HG03521 (cell line): ENCODE data around the gene TUBA4B.
"Not testable (repeated sequence)": the region's sequence is repeated elsewhere in the genome, so short reads cannot be mapped to it uniquely, and the experiment has no call there.

Source experiments
- ATAC-seq: cut with Tn5 transposase; IDR thresholded peaks from one replicate; pipeline ENCODE4 v1.9.1; 2021; ENCODE audit warnings: mild to moderate bottlenecking, moderate library complexity; ENCODE audit not compliant: unreplicated experiment

TUBA4B gene

DNA sequence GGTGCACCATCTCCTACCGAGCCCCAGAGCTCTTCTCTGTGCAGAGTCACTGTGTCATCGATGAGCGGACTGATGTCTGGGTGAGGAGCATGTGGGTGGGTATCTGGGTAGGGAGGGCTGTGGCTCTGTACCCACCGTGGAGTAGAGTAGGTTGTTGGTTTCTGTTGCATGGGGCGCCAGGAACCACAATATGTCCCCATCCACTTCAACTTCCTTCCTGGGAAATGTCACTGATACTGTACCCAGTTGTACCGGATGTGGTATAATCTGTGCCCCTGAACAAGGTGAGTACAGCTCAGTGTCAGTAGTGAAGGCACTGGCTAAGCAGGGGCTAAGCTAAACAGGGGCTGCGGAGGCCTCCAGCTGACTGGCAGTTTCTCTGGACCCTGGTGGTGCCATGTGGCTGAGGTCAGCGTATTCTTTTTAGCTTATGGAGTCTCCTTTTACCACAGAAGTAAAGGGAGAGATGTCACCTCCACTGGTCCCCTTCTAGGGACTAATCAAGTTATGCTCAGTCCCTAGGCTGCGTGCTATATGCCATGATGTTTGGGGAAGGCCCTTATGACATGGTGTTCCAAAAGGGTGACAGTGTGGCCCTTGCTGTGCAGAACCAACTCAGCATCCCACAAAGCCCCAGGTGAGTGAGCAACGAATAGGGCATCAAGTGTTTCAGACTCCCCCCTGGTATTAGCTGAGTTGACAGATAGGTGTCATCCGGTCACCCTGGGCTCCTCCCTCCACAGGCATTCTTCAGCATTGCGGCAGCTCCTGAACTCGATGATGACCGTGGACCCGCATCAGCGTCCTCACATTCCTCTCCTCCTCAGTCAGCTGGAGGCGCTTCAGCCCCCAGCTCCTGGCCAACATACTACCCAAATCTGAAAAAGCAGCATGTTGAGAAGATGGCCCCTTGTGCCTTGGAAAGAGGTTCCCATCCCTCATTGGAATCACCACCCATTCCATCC is 5.1 kb upstream of the TUBA4B start:
- no peak for ATAC-seq

DNA sequence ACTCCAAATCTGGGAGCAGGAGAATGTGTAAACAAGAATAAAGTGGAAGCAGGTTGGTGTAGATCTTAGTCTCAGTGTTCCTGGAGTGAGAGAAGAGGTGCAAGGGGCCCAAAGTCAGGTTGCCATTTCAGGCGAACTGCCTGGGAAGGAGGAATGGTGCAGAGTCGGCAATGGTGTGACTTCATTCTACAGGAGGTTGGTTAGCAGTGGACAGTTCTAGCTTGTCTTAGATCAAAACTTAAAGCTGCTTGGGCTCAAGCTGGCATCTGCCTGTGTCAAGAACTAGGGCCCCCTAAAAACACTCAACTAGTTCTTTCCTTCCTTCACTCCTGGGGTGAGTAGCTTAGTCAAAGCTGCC is 4.2 kb upstream of the TUBA4B start:
- ATAC-seq, result no peak

DNA sequence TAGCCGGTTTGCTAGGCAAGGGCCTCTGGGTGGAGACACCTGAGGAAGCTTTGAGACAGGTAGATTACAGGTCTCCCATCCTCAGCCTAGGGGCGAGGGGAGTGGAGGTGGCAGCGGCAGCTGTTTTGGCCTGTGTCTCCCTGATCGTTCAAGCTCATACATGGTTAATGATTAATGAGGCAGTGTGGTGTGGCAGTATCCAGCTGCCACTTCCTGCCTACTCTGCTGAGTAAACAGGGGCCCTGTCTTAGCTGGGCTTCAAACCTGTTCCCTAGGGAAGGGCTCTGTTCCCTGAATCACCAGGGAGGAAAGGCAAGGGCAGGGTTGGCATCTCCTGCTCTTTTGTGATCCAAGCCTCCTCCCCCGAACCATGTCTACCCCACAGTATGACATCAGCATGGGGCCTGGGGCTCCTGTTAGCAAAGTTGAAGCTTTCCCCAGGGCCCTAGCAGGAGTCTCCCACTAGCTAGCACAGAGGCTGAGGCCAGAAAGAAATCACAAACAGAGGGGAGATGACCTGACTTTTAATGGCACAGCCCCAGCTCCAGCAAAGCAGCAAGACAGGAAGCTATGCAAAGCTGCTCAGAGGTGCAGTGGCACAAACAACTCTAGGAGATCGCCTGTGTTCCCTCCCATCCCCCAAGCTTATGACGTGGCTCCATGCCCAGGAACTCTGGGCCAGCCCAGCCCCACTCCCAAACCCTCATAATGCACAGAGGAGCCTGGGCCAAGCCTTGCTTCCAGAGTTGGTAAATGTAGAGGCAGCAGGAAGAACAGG is 3.7 kb upstream of the TUBA4B start:
- ATAC-seq, result peak; percentile 26

DNA sequence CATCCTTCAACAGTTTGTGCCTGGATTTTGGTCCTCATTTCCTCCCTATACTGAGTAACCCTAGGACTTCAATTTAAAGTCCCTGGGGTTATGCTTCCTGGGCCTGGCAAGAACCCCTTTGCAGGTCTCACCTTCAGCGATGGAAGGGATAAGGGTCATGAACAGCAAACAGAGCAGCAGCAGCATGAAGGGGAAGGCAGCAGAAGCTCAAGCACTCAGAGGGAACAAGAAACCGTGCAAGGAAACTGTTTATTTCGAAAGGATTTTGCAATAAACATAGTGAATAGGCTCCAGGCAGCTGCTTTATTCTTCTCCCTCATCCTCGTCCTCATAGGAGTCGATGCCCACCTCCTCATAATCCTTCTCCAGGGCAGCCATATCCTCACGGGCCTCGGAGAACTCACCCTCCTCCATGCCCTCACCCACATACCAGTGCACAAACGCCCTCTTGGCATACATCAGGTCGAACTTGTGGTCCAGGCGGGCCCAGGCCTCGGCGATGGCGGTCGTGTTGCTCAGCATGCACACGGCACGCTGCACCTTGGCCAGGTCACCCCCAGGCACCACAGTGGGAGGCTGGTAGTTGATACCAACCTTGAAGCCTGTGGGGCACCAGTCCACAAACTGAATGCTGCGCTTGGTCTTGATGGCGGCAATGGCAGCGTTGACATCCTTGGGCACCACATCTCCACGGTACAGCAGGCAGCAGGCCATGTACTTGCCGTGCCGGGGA is 2.8 kb upstream of the TUBA4B start:
- no peak for ATAC-seq

DNA sequence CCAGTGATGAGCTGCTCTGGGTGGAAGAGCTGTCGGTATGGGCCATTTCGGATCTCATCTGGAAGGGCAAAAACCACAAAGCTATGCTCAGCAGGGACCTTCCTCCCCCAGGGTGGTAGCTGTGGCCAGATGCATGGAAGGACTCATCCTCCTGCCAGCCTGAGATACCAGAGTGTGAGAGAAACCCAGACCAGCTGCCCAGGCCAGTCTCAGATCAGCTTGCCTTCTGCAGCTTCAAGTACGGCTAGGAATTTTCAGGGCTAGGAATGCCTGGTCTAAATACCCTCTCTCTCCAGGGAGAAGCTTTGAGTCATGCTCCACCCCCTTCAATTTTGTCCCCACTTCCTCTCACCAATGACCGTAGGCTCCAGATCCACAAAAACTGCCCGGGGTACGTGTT is 1.4 kb upstream of the TUBA4B start:
- no peak for ATAC-seq

DNA sequence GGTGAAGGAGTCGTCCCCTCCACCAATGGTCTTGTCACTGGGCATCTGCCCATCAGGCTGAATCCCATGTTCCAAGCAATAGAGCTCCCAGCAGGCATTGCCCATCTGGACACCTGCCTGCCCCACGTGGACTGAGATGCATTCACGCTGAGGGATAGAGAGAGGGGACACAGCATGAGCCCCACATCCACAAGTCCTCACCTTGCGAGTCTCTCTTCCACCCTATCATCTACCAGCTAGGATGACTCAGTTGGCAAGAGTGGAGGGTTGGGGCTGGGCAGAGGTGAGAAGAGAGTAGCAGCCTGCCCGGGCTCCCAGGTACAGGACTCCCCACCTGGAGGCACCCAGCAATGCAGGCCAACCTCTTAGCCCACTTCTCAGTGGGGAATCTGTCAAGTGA is 959 bp upstream of the TUBA4B start:
- ATAC-seq, result no peak

DNA sequence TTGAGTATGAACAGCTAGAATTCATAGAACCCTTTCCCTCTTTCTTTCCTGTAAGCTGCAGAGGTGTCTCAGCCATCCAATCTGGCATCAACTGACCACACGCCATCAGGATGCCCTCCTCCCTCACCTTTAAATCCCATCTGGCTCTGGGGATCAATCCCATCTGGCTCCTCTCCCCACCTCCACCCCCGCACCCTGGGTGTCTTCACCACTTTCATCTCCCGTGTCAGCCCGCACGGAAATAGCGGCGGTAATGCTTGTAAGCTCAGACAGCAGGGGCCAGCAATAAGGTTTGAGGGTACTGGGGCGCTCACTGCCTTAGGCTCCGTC is 508 bp upstream of the TUBA4B start:
- ATAC-seq, result no peak

DNA sequence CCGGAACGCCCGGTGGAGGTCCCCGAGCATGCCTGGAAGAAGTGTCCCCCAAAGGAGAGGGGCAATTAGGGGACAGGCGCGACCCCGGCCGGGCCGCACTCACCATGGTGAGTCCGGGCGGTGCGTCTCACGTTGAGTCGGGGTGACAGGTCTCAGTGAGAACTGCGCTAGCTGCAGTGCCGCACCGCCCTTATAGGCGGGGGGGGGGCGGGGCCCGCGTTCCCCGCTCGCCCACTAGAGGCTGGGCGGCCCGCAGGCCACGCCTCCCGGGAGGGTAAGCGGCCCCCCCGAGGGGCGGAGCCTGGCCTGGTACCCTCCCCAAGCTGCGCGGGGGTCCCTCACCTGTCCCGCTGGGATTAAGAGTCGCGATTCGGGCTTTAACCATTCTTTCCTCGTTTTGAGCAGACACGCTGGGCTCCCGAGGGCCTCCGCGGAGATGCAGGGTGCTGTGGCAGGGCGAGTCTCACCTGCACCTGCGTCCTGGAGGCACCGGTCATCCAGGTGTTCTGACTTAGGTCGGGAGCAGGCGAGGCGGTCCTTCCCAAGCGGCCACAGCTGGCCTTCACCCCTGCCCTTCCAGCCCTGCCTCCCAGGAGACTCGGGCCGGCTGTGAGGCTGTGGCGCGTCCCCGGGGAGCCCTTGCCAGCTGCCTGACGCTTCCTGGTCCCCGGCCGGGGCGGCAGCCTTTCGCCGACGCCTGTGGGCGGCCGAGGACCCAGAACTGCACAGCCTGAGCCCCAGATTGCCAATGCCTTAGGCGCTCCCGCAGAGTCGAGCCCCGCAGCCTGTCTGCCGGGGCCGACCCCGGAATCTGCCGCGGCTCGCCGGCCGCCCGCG is 928 bp downstream of the TUBA4B start, which contains the start of gene TUBA4A:
Gene TUBA4A, minus strand, starts transcription at position 166 of the 837 bp plus-strand sequence. Its CDS starts 60 bp downstream, at position 106.
- peak; percentile 58 for ATAC-seq

DNA sequence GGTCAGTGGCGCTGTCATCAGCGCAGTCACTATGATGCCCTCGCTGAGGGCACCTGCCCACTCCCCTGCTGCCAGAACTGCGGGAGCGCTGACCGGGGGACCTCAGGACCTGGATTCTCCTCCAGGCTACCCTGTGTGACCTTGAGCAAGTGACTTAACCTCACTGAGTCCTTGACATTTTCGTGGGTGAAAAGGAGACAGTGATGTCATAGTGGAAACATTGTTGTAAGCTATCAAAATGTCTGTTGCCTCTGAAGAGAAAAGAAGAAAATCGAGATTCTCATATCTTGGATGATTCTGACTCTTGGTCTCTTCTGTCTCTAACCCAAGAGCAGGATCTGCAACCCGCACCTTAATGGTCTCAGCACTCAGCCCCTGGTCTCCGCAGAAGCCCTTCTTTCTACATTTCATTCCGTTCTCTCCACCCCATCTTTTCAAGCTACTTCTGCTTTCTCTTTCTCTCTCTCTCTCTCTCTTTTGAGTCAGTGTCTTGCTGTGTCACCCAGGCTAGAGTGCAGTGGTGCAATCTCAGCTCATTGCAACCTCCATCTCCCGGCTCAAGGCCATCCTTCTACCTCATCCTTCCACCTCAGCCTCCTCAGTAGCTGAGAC is 1.7 kb downstream of the TUBA4B start:
- peak; percentile 21 for ATAC-seq

DNA sequence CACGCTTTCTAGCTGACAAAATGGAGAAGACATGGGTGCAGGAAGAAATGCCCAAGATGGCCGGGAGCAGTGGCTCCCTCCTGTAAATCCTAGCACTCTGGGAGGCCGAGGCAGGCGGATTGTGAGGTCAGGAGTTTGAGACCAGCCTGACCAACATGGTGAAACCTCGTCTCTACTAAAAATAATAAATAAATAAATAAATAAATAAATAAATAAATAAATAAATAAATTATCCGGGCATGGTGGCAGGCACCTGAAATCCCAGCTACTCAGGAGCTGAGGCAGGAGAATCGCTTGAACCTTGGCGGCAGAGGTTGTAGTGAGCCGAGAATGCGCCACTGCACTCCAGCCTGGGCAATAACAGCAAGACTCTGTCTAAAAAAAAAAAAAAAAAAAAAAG is 5.9 kb downstream of the TUBA4B start:
- not testable (repeated sequence) for ATAC-seq

DNA sequence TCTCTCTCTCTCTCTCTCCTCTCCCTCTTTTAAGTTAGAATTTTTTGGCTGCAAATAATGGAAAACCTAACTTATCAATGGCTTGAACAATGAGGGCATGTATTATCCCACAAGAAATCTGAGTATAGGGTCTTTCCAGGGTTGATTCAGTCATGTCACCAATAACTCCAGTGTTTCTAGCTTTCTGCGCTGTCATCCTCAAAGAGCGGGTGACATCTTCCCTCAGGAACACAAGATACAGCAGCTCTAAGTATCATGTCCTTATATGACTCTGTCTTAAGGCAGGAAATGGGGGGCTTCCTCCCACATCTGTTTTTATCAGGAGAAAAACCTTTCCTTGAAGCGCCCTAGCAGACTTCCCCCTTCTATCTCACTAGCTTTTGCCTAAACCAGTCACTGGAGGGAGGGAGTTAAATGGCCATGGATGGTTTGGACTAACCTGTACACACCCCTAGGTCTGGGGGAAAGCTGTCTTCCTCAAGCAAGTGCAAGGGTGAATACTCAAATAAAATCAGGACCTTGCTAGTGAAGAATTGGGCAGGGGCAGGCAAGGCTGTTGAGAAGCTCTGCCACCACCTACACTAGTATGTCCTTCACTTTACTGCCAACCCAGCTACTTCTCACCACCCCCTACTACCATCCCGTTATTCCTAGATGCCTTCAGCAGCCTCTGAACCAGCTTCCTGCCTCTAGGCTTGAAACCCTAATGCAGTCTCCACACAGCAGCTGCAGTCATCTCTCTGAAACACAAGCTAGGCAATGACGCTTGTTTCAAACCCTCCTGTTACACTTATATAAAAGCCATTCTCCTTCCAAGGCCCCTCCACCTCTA is 8.2 kb downstream of the TUBA4B start:
- no peak for ATAC-seq

DNA sequence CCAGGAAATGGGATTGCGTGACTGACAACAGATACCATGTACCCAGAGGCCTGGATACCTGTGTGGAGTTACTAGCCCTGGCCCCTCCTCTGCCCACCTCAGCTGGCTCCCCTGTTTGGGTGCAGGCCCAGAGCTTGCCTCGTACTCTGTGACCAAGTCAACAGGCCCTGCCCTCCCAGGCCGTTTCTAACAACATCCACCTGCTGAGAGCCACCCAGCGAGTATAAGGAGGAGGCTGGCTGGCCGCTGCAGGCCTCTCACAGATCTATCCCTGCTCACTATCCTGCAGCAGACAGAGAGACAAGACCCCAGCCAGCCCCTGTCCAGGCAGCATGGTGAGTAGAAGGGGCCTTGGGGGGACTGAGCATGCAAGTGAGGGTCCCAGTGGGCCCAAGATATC is 13.2 kb downstream of the TUBA4B start:
- no peak for ATAC-seq

DNA sequence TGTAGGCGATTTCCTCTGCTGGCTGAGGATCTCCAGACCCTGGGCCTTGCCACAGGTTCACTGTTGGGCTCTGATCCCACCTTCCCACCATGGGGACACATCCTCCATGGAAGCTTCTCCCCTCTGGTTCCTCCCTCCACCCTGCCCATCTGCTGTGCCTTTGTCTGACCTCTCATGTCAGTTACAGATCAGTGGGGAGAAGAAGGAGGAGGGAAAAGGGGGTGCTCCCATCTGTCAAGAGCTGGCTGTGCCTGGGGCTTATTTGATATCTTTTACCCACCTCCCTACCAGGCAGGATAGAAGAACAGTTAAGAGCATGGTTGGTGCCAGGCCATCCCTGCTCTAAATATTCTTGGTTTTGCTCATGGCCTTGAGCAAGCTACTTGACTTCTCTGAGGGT is 13.8 kb downstream of the TUBA4B start:
- ATAC-seq, result no peak

DNA sequence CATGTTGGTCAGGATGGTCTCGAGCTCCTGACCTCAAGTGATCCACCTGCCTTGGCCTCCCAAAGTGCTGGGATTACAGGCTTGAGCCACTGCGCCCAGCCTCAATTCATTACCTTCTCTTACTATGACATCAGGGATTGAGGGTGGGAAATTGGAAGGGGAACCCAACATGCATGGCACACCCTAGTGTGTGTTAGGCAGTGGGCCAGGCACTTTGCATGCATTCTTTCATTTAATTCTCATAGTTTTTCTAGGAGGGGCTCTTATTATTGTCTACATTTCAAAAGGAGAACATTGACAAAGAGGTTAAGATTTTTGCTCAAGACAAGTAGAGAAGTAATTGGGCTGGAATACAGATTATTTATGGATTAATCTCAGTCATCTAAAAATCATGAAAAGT is 15.3 kb downstream of the TUBA4B start:
- no peak for ATAC-seq

DNA sequence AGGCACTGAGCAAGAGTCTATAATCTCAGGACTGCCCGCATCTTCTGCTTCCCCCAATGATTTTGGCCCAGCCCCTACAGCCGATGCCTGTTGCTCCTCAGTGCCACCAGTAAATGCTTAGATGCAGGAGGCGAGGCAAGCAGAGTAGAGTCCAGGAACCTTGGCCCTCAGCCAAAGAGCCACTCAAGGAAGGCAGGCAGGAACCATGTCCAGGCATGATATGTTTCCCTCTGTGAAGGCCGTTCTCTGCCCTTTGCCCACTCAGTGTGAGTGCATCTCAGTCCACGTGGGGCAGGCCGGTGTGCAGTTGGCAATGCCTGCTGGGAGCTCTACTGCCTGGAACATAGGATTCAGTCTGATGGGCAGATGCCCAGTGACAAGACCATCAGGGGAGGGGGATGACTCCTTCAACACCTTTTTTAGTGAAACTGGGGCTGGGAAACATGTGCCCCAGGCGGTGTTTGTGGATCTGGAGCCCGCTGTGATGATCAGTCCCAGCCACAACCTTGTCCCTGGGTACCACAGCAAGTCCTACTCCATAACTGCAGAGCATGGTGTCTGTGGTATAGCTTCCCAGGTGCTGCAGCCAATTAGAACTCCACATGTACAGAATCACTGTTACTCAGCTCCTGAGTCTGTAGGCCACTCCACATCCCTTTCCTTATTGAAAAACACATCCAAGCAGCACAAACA is 16.5 kb downstream of the TUBA4B start:
- no peak for ATAC-seq

DNA sequence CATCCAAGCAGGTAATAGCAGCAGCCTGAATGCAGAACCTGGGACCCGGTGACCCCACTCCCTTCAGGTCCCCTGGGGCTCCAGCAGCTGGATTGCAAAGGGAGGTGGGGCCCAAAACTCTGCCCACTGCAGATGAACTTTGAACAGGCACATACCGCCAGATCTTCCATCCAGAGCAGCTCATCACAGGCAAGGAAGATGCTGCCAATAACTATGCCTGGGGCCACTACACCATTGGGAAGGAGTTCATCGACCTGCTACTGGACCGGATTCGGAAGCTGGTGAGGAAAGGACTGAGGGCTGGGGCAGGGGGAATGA is 17.0 kb downstream of the TUBA4B start:
- ATAC-seq, result no peak

DNA sequence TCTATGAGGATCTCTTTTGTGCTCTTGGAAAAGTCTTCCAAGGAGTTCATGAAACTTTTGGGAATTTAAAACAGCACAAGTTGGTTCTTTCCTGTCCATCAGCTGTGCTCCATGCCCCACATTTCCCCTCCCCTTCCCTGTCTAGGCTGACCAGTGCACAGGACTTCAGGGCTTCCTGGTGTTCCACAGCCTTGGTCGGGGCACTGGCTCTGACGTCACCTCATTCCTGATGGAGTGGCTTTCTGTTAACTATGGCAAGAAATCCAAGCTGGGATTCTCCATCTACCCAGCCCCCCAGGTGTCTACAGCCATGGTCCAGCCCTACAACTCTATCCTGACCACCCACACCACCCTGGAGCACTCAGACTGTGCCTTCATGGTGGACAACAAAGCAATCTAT is 18.0 kb downstream of the TUBA4B start:
- ATAC-seq, result no peak

DNA sequence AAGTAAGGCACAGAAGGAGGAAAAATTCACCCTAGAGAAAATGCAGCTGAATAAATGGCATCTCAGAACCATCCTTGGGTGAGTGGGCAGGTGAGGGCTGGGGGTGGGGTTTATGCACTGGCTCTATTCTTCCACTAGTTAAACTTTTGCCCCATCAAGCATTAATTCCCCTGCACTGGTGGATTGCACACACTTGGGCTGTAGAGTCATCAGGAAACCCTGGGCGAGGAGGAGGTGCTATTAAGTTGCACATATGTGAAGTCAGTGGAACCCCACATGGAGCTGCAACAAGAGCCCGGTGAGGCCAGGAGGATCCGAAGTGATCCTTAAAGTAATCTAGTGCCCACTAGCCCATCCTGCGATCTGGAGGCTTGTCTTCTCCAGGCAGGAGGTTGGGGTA is 19.3 kb downstream of the TUBA4B start:
- ATAC-seq, result no peak

DNA sequence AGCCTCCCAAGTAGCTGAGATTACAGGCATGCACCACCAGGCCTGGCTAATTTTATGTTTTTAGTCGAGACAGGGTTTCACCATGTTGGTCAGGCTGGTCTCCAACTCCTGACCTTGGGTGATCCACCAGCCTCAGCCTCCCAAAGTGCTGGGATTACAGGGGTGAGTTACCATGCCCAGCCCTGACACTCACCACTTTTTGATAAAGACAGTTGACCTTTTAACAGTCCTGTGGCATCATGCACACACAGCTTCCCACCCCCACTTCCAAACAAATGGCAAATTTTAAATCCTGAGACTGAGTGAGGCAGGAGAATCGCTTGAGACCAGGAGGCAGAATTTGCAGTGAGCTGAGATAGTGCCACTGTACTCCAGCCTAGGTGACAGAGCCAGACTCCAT is 20.0 kb downstream of the TUBA4B start:
- ATAC-seq, result no peak
